ENCODE measurements around the gene IDE.

DNA sequence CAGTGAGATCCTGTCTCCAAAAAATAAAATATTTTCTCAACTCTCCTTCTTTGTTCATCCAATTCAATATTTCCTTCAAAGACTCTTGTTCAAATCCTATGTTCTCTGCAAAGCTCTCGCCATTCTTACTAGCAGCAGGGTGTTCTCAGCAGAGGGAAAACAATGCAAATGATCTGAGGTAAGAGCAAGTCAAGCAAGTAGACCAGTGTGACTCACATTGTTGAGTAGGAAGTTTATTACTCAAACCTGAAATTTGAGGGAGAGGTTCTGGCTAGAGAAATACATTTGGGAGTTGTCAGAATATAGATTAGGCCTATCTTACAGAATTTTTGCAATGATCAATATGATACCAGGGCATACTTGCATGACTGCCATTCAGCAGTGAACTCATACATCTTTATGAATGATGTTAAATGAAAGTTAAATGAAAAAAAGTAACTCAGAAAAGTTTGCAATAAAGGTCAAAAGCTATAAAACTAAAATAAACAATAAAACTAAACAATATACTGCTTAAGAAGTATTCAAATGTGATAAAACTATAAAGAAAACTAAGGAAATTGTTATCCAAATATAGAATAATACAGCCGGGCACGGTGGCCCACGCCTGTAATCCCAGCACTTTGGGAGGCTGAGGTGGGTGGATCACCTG is 5.8 kb downstream of the IDE start:
- no peak for TF ChIP-seq ZC3H10 (CRISPR knock-in tag; IDR thresholded peaks at IDR 0.05)
- TF ChIP-seq OSR1 (CRISPR knock-in tag; IDR thresholded peaks at IDR 0.05), result no peak
- no peak for TF ChIP-seq CSDC2 (CRISPR knock-in tag; IDR thresholded peaks at IDR 0.05)
- TF ChIP-seq ZFP30 (CRISPR knock-in tag; IDR thresholded peaks at IDR 0.05), result no peak
- TF ChIP-seq, protein P1, sequence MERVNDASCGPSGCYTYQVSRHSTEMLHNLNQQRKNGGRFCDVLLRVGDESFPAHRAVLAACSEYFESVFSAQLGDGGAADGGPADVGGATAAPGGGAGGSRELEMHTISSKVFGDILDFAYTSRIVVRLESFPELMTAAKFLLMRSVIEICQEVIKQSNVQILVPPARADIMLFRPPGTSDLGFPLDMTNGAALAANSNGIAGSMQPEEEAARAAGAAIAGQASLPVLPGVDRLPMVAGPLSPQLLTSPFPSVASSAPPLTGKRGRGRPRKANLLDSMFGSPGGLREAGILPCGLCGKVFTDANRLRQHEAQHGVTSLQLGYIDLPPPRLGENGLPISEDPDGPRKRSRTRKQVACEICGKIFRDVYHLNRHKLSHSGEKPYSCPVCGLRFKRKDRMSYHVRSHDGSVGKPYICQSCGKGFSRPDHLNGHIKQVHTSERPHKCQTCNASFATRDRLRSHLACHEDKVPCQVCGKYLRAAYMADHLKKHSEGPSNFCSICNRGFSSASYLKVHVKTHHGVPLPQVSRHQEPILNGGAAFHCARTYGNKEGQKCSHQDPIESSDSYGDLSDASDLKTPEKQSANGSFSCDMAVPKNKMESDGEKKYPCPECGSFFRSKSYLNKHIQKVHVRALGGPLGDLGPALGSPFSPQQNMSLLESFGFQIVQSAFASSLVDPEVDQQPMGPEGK (CRISPR knock-in tag; IDR thresholded peaks at IDR 0.05; ENCODE audit: borderline replicate concordance), result no peak
- TF ChIP-seq, protein P2, sequence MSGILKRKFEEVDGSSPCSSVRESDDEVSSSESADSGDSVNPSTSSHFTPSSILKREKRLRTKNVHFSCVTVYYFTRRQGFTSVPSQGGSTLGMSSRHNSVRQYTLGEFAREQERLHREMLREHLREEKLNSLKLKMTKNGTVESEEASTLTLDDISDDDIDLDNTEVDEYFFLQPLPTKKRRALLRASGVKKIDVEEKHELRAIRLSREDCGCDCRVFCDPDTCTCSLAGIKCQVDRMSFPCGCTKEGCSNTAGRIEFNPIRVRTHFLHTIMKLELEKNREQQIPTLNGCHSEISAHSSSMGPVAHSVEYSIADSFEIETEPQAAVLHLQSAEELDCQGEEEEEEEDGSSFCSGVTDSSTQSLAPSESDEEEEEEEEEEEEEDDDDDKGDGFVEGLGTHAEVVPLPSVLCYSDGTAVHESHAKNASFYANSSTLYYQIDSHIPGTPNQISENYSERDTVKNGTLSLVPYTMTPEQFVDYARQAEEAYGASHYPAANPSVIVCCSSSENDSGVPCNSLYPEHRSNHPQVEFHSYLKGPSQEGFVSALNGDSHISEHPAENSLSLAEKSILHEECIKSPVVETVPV (CRISPR knock-in tag; IDR thresholded peaks at IDR 0.05), result no peak
- TF ChIP-seq, protein P3, sequence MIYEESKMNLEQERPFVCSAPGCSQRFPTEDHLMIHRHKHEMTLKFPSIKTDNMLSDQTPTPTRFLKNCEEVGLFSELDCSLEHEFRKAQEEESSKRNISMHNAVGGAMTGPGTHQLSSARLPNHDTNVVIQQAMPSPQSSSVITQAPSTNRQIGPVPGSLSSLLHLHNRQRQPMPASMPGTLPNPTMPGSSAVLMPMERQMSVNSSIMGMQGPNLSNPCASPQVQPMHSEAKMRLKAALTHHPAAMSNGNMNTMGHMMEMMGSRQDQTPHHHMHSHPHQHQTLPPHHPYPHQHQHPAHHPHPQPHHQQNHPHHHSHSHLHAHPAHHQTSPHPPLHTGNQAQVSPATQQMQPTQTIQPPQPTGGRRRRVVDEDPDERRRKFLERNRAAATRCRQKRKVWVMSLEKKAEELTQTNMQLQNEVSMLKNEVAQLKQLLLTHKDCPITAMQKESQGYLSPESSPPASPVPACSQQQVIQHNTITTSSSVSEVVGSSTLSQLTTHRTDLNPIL (CRISPR knock-in tag; IDR thresholded peaks at IDR 0.05; ENCODE audit: low read depth), result no peak
- TF ChIP-seq TOX (CRISPR knock-in tag; IDR thresholded peaks at IDR 0.05; ENCODE audit: borderline replicate concordance), result no peak
- TF ChIP-seq ZNF8 (CRISPR knock-in tag; IDR thresholded peaks at IDR 0.05), result no peak

All from SK-N-SH treated with all-trans-retinoic acid at 6 μM for 48 hours (cell line).